HG03045 (cell line): ENCODE results near the gene MXI1.
"Not testable (repeated sequence)": the region's sequence is repeated elsewhere in the genome, so short reads cannot be mapped to it uniquely, and the experiment has no call there.

Experiments
- ATAC-seq: cut with Tn5 transposase; IDR thresholded peaks from one replicate; pipeline ENCODE4 v1.9.1; 2021; ENCODE audit warnings: mild to moderate bottlenecking, moderate library complexity; ENCODE audit not compliant: unreplicated experiment

The MXI1 gene

GRCh38 chr10:110181451-110181850 lies 26.0 kb upstream of the MXI1 start:
- no peak for ATAC-seq

GRCh38 chr10:110181911-110182310 lies 25.5 kb upstream of the MXI1 start:
- no peak for ATAC-seq

GRCh38 chr10:110184398-110184797 lies 23.0 kb upstream of the MXI1 start:
- no peak for ATAC-seq

- not testable (repeated sequence) for ATAC-seq
Measured at GRCh38 chr10:110185646-110186182, 21.7 kb upstream of the MXI1 start.

- no peak for ATAC-seq
Measured at GRCh38 chr10:110190170-110190569, 17.2 kb upstream of the MXI1 start.

- peak; percentile 53 for ATAC-seq
Measured at GRCh38 chr10:110192552-110192951, 14.9 kb upstream of the MXI1 start.

GRCh38 chr10:110200503-110200902 lies 6.9 kb upstream of the MXI1 start:
- ATAC-seq, result no peak

- ATAC-seq, result not testable (repeated sequence)
Measured at GRCh38 chr10:110201046-110201445, 6.4 kb upstream of the MXI1 start.

GRCh38 chr10:110203500-110204455 lies 3.6 kb upstream of the MXI1 start:
- no peak for ATAC-seq

- ATAC-seq, result no peak
Measured at GRCh38 chr10:110205051-110205675, 2.2 kb upstream of the MXI1 start.

GRCh38 chr10:110207805-110208613 lies 604 bp downstream of the MXI1 start:
- ATAC-seq, result no peak

GRCh38 chr10:110208614-110209453 lies 1.4 kb downstream of the MXI1 start:
- no peak for ATAC-seq

GRCh38 chr10:110209454-110209925 lies 2.1 kb downstream of the MXI1 start:
- no peak for ATAC-seq

- no peak for ATAC-seq
Measured at GRCh38 chr10:110209926-110210673, 2.7 kb downstream of the MXI1 start.

GRCh38 chr10:110210674-110211464 lies 3.5 kb downstream of the MXI1 start:
- ATAC-seq, result peak; percentile 75

- ATAC-seq, result no peak
Measured at GRCh38 chr10:110211465-110211843, 4.0 kb downstream of the MXI1 start.

GRCh38 chr10:110212119-110213006 lies 5.0 kb downstream of the MXI1 start:
- ATAC-seq, result no peak
